GM23338 (cell line): ENCODE results near the gene CUBN. TPM values are rescaled to one million over a fixed set of nuclear protein-coding genes. Genes with fewer than 3 reads are reported as not detected.
A peak's percentile ranks its signal among the peaks of the same experiment; 100 is the strongest.

Experiments
- ATAC-seq: fragments of 200-7000 bp; cut with Tn5 transposase; 3 replicates; pipeline ENCODE4 v1.9.1; 2020
- DNase-seq: peaks from one replicate; pipeline ENCODE4 v3.0.0-alpha.2; 2015; ENCODE audit warnings: low spot score
- H2AFZ ChIP-seq: fragments of 200-600 bp; sonication (generic); 2 replicates; pipeline ENCODE4 v1.8.0; 2016; ENCODE audit warnings: antibody characterized with exemption, mild to moderate bottlenecking, moderate library complexity
- H3F3A ChIP-seq: fragments of 200-600 bp; sonication (generic); replicated peaks from 2 replicates; pipeline ENCODE4 v1.8.0; 2017; ENCODE audit warnings: antibody characterized with exemption, mixed run types, low read depth
- H3K27ac ChIP-seq: fragments of 200-600 bp; sonication (generic); 2 replicates; pipeline ENCODE4 v1.6.1; 2016; ENCODE audit warnings: low read depth
- H3K27me3 ChIP-seq: fragments of 200-600 bp; sonication (generic); 2 replicates; pipeline ENCODE4 v1.8.0; 2016; ENCODE audit warnings: mild to moderate bottlenecking, mixed run types, moderate library complexity; ENCODE audit not compliant: insufficient read depth
- H3K36me3 ChIP-seq: fragments of 200-600 bp; sonication (generic); 2 replicates; pipeline ENCODE4 v1.8.0; 2016; ENCODE audit warnings: mild to moderate bottlenecking; ENCODE audit not compliant: insufficient read depth
- H3K4me1 ChIP-seq: fragments of 200-600 bp; sonication (generic); 2 replicates; pipeline ENCODE4 v1.8.0; 2016; ENCODE audit warnings: mild to moderate bottlenecking, moderate library complexity; ENCODE audit not compliant: insufficient read depth
- H3K4me2 ChIP-seq: fragments of 200-600 bp; sonication (generic); 2 replicates; pipeline ENCODE4 v1.7.1; 2017; ENCODE audit warnings: mixed run types
- H3K4me3 ChIP-seq: fragments of 200-600 bp; sonication (generic); 2 replicates; pipeline ENCODE4 v1.6.1; 2016; ENCODE audit warnings: mixed run types
- H3K79me2 ChIP-seq: fragments of 200-600 bp; sonication (generic); replicated peaks from 2 replicates; pipeline ENCODE4 v1.8.0; 2017; ENCODE audit warnings: mild to moderate bottlenecking; ENCODE audit not compliant: insufficient read depth
- H3K9me2 ChIP-seq: fragments of 200-600 bp; sonication (generic); 2 replicates; pipeline ENCODE4 v1.8.0; 2017; ENCODE audit not compliant: insufficient read depth
- H4K20me1 ChIP-seq: fragments of 200-600 bp; sonication (generic); replicated peaks from 2 replicates; pipeline ENCODE4 v1.8.0; 2017; ENCODE audit warnings: mild to moderate bottlenecking; ENCODE audit not compliant: insufficient read depth
- H3K27ac Mint-ChIP-seq: 2 replicates; pipeline ENCODE4 v1.8.0; 2020; ENCODE audit warnings: inconsistent platforms, mild to moderate bottlenecking, moderate library complexity, mixed read lengths
- H3K27me3 Mint-ChIP-seq: 3 replicates; pipeline ENCODE4 v1.8.0; 2022; ENCODE audit warnings: low read depth, mild to moderate bottlenecking, moderate library complexity, mixed read lengths, inconsistent platforms; ENCODE audit not compliant: insufficient read depth, poor library complexity
- H3K36me3 Mint-ChIP-seq: 3 replicates; pipeline ENCODE4 v1.8.0; 2021; ENCODE audit warnings: low read depth, mild to moderate bottlenecking, inconsistent platforms, moderate library complexity, mixed read lengths
- H3K4me1 Mint-ChIP-seq: 3 replicates; pipeline ENCODE4 v1.8.0; 2020; ENCODE audit warnings: mild to moderate bottlenecking, inconsistent platforms, mixed read lengths
- H3K4me3 Mint-ChIP-seq: 3 replicates; pipeline ENCODE4 v1.8.0; 2021; ENCODE audit warnings: moderate library complexity, mild to moderate bottlenecking, inconsistent platforms, mixed read lengths
- H3K9me3 Mint-ChIP-seq: 3 replicates; pipeline ENCODE4 v1.8.0; 2020; ENCODE audit warnings: moderate library complexity, mild to moderate bottlenecking, inconsistent platforms, mixed read lengths
- CTCF ChIP-seq, 2 experiments: fragments of 200-600 bp in 1 of 2; sonication (generic) in 1 of 2; conservative IDR thresholded peaks; 2 replicates each; pipeline versions ENCODE4 v1.5.1 to v1.6.1; 2016 to 2017; ENCODE audit warnings: antibody characterized with exemption in 2 of 2, low read depth in 2 of 2, mild to moderate bottlenecking in 2 of 2, moderate library complexity in 1 of 2
- EZH2 ChIP-seq: fragments of 200-600 bp; sonication (generic); IDR thresholded peaks from one replicate; pipeline ENCODE4 v1.8.0; 2017; ENCODE audit warnings: antibody characterized with exemption, mild to moderate bottlenecking, low read depth; ENCODE audit not compliant: unreplicated experiment
- EZH2phosphoT487 ChIP-seq: fragments of 200-600 bp; sonication (generic); IDR thresholded peaks from one replicate; pipeline ENCODE4 v1.8.1; 2018; ENCODE audit warnings: antibody characterized with exemption; ENCODE audit not compliant: unreplicated experiment
- JUNB ChIP-seq: IDR thresholded peaks from one replicate; pipeline ENCODE4 v1.6.1; 2016; ENCODE audit warnings: antibody characterized with exemption; ENCODE audit not compliant: unreplicated experiment
- POLR2AphosphoS5 ChIP-seq: IDR thresholded peaks from 2 replicates; pipeline ENCODE4 v1.6.1; 2016; ENCODE audit warnings: antibody characterized with exemption, low read depth
- ZNF462 ChIP-seq: fragments of 250-450 bp; sonication (Bioruptor Pico); IDR thresholded peaks from 2 replicates; pipeline ENCODE4 v1.5.0; 2020; ENCODE audit warnings: mild to moderate bottlenecking, moderate library complexity
- polyA plus RNA-seq: library from polyadenylated mRNA; unstranded; fragments of >200 nt; fragmentation: Nextera tagmentation; extraction: Ambion mirVana; gene quantifications from 2 replicates; pipeline ENCODE4 v1.2.1, GENCODE V29; 2016
- total RNA-seq: library from RNA; depleted of rRNA; stranded (reverse); fragments of >200 nt; shearing (Covaris generic); gene quantifications from 2 replicates; pipeline ENCODE4 v1.2.3, GENCODE V29; 2014

CUBN gene
- total and polyA plus RNA-seq, 2 experiments from 2014 or later: 0.06 to 1.8 TPM

- TF ChIP-seq ZNF462 (no peak), CTCF (conservative IDR thresholded peaks at IDR 0.05; ENCODE audit: low read depth in 2 of 2) (no peak), EZH2 (no peak), POLR2AphosphoS5 (no peak)
Observed at GRCh38 chr10:16975188-16975587, 154.4 kb downstream of the CUBN start (continued).

GRCh38 chr10:16968416-16969041 lies 161.1 kb downstream of the CUBN start:
- Mint-ChIP-seq H3K36me3 (no peaks in the 10 kb centered on the region), H3K27ac (peak overlapping the region; percentile 19; the same call in 1 of the 2 replicates), H3K4me1 (peaks cover 34% of the 10 kb centered on the region), H3K4me3 (no peak overlapping the region), H3K9me3 (no peaks in the 10 kb centered on the region), H3K27me3 (peaks cover 2% of the 10 kb centered on the region)
- ATAC-seq (peak; percentile 91), DNase-seq (peak; percentile 68)
- Histone ChIP-seq H3K4me2 (peak overlapping the region; percentile 28; the same call in 1 of the 2 replicates), H3F3A (no peaks in the 10 kb centered on the region), H2AFZ (0 out of 2 replicates have a peak overlapping the region, but pooled peaks have one; percentile 0), H3K79me2 (no peaks in the 10 kb centered on the region), H3K4me1 (peaks cover 9% of the 10 kb centered on the region; the same call in 1 of the 2 replicates), H3K36me3 (no peaks in the 10 kb centered on the region), H3K9me2 (peaks cover 17% of the 10 kb centered on the region; the same call in 1 of the 2 replicates), H4K20me1 (no peaks in the 10 kb centered on the region), H3K27me3 (no peaks in the 10 kb centered on the region), H3K27ac (peak overlapping the region; percentile 26; the same call in 1 of the 2 replicates), H3K4me3 (no peak overlapping the region)
- TF ChIP-seq ZNF462 (peak; percentile 95), EZH2 (no peak), JUNB (no peak), EZH2phosphoT487 (no peak)
